ENCODE measurements around the gene ESPN.

DNA sequence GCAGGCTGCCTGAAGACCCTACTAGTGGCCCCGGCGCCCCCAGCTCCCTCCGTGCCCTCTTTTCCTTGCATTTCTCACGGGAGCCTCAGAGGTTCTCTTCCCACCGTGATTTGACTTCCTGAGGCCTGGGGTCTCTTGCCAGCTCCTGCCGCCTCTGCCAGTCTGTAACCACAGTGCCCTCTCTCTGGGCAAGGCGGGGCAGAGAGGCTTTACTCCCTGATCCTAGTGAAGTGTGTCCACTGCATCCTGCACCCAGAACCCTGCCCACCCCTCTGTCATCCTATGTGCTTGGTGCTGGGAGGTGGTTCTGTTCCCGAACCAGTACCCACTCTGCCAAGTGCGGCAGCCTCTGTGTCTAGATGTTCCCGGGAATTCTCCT is 2.4 kb downstream of the ESPN start:
- TF ChIP-seq PRDM1 (tag by site-specific recombination; IDR thresholded peaks at IDR 0.05), result no peak
- TF ChIP-seq, protein P1, sequence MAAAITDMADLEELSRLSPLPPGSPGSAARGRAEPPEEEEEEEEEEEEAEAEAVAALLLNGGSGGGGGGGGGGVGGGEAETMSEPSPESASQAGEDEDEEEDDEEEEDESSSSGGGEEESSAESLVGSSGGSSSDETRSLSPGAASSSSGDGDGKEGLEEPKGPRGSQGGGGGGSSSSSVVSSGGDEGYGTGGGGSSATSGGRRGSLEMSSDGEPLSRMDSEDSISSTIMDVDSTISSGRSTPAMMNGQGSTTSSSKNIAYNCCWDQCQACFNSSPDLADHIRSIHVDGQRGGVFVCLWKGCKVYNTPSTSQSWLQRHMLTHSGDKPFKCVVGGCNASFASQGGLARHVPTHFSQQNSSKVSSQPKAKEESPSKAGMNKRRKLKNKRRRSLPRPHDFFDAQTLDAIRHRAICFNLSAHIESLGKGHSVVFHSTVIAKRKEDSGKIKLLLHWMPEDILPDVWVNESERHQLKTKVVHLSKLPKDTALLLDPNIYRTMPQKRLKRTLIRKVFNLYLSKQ (tag by site-specific recombination; IDR thresholded peaks at IDR 0.05; ENCODE audit: borderline replicate concordance), result no peak
- no peak for TF ChIP-seq ZNF449 (tag by site-specific recombination; IDR thresholded peaks at IDR 0.05)
- TF ChIP-seq, protein P2, sequence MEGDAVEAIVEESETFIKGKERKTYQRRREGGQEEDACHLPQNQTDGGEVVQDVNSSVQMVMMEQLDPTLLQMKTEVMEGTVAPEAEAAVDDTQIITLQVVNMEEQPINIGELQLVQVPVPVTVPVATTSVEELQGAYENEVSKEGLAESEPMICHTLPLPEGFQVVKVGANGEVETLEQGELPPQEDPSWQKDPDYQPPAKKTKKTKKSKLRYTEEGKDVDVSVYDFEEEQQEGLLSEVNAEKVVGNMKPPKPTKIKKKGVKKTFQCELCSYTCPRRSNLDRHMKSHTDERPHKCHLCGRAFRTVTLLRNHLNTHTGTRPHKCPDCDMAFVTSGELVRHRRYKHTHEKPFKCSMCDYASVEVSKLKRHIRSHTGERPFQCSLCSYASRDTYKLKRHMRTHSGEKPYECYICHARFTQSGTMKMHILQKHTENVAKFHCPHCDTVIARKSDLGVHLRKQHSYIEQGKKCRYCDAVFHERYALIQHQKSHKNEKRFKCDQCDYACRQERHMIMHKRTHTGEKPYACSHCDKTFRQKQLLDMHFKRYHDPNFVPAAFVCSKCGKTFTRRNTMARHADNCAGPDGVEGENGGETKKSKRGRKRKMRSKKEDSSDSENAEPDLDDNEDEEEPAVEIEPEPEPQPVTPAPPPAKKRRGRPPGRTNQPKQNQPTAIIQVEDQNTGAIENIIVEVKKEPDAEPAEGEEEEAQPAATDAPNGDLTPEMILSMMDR (tag by site-specific recombination; IDR thresholded peaks at IDR 0.05), result no peak
